GM21576 (cell line): ENCODE results near the gene PPP1R3G.
"Not testable (repeated sequence)": the region's sequence is repeated elsewhere in the genome, so short reads cannot be mapped to it uniquely, and the experiment has no call there.

Experiments
- ATAC-seq: cut with Tn5 transposase; IDR thresholded peaks from one replicate; pipeline ENCODE4 v1.9.1; 2021; ENCODE audit warnings: mild to moderate bottlenecking, moderate library complexity; ENCODE audit not compliant: unreplicated experiment

Gene PPP1R3G

DNA sequence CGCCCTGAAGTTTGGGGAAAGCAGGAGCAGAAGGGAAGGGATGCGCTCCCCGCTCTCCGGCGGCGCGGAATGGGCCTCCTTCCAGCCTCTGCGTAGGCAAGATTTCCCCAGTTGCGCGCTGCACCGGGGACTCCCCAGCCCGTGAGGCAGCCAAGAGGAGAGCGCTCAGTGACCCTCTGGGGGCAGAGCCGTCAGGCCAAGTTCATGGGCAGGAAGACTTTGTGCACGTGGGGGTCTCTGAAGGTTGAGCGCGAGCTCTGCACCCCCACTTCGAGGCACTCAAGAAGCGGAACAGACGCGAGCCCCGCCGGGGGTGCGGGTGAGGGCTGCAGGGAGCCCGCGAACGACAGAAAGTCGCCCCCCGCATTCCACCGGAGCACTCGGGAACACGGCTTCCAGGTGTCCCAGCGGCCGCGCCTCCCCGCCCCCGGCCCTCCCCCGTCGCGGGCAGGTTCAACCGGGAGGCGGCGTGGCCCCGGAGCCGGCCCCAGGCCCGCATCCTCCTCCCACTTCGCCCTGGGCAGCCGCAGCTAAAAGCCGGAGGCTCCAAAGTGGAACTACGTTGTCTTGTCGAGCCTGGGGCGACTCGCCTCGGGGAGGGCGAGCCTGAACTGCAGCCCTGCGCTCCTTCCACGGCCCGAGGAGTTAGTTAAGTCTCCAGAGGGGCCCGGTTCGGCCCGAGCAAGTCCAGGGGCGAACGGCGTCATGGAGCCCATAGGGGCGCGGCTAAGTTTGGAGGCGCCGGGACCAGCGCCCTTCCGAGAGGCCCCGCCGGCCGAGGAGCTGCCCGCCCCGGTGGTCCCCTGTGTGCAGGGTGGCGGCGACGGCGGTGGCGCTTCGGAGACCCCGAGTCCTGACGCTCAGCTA, at the start of gene PPP1R3G:
PPP1R3G (plus strand) TSS at position 561 of the 867 bp plus-strand sequence; CDS start at position 706, 145 bp downstream.
- peak; percentile 49 for ATAC-seq

DNA sequence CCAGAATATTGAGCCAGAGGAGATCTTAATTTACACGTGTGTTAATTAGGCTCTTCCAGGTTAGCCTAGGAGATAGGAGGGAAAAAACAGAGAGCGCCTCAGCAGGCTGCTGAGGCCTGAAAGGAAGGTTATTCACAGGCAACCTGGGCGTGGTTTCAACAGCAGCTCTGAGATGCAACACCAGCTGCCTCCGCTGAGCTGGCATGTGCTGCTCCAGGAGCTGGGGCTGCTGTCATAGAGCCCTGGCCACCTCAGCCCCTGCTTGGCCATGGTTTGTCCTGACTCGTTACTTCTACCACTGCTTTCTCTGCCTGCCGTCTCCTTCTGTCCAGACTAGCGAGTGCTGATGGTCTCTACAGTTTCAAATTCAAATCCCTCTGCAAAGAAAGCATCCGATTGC, 48.9 kb upstream of the PPP1R3G start:
- no peak for ATAC-seq

DNA sequence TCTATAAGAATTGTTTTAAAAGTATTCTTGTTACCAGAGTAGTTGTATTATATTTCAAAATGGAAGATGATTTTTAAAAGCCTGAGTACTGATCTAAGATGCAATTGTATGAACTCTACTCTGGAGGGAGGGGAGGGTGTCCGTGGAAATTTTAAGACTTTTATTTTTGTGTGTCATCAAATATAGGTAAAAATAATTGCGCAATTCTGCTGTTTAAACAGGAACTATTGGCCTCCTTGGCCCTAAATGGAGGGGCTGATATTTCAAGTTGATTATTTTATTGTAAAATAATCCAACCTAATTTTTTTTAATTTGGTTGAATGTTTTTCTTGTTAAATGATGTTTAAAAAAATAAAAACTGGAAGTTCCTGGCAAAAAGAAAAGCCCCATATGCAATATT, 43.2 kb upstream of the PPP1R3G start:
- ATAC-seq = no peak

DNA sequence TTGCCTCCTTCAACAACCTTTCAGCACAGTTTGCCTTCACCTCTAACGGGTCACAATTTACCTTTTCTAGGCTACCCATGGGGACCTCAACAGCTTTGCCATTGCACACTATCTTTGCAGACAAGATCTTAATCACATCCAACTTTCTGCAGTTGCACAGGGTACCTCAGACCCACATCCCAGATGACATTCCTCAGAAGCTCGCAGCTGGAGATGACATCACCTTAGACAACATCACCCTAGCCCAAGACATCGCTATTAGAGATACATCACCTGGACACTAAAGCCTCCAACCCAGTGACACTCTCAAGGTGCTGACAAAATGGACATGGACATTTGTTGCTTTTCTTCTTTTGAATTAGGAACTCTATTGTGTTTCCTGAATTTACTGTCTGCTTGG, 42.7 kb upstream of the PPP1R3G start:
- ATAC-seq = no peak

DNA sequence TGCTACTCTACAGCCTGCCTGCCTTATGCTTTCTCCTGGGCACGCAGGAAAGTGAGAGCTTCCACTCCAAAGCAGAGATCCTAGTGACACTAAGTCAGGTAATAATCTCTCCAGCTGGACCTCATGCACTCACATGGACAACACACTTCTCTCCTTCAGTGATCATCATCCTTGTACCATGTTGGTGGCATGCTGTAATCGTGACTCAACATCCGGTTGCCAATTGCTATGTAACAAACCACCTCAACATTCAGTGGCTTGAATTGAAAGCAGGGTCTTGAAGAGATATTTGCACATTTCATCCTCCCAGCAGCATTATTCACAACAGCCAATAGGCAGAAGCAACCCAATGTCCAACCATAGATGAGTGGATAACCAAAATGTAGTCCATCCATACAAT, 40.3 kb upstream of the PPP1R3G start:
- no peak for ATAC-seq

DNA sequence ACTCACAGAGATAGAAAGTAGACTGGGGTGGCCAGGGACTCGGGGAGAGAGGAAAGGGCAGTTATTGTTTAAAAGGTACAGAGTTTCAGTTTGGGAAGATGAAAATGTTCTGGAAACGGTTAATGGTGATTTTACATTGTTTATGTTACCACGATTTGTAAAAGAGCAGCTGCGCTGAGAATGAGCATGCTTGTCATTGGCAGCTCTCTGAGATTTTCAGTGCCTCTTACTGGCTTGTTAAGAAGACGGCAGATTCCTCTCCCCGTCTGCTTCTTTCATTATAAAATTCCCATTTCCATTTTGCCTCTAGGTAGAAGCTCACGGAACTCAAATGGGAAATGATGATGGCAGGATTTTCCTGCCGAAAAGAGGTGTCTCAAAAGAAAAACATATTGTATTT, 39.7 kb upstream of the PPP1R3G start:
- no peak for ATAC-seq

DNA sequence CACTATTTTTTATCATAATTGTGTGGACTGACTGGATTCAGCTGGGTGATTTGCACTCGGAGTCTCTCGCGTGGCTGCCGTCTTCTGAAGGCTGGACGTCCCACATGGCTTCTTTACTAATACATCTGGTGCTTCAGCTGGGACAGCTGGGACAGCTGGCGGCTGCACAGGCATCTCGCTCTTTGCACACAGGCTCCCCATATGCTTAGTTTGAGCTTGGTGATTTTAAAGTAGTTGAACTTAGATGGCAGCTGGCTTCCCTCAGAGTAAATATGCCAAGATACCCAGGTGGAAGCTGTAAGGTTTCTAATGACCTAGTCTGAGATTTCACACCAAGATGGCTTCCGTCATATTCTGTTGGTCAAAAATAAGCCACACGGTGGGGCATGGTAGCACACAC, 38.7 kb upstream of the PPP1R3G start:
- no peak for ATAC-seq

DNA sequence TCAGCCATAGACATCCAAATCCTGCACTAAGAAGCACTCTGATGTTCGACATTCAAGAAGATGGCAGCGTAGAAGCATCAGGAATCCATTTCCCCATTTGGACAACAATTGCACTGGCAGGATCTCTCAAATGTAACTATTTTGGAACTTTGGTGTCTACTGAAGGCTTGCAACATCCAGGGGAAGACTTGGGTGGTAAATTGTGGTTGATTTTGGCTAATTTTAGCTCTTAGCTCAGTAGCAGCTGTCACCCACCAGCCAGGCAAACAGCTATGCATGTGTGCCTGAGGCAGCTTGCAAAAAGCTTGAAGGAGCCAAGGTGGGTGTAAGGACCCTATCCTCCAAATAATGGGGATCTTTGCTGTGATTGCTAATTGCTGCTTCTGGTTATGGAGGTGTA, 35.1 kb upstream of the PPP1R3G start:
- no peak for ATAC-seq

DNA sequence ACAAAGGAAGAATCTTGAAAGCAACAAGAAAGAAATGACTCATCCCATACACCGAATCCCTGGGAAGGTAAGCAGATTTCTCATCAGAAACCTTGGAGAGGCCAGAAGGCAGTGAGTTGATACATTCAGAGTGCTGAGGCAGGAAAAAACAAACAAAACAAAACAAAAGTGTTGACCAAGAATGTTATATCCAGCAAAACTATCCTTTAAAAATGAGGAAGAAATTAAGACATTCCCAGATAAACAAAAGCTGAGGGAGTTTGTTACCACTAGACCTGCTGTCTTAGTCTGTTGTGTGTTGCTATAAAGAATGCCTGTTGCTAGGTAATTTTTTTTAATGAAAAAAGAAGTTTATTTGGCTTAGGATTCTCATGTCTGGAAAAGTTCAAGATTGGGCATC, 33.7 kb upstream of the PPP1R3G start:
- no peak for ATAC-seq

DNA sequence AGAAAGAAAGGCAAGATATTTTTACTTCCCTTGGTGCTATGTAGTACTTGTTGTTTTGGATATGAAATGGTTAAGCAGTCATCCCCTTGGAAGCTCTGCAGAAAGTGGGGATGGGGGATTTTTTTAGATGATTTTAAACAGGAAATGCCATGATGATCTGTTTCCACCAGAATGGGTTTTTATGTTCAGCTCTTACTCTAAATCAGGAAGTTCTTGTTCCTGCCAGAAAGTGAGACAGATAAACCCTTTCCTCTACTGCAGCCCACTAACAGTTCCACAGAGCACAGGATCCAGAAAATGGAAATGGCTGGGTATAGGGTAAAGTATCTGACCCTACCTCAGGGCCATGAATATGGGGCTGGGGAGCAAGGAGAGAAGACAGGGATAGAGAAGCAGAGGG, 32.1 kb upstream of the PPP1R3G start:
- ATAC-seq = no peak

DNA sequence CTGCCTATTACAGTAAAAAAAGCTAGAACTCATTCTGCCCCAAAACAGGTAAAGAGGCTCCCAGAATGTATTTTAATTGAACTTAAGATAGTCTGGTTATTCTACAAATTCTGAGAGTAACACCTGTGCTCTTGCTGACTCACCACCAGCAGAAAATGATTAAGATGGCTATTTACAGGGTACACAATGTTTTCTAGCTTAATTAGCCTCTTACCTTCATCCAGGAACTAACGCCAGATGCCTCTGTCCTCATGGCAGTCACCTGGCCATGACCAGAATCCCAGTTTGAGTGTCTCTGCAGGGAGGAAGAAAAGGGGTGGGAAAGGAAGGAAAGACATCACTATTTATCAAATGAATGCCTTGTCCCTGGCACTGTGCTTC, 31.3 kb upstream of the PPP1R3G start:
- no peak for ATAC-seq

DNA sequence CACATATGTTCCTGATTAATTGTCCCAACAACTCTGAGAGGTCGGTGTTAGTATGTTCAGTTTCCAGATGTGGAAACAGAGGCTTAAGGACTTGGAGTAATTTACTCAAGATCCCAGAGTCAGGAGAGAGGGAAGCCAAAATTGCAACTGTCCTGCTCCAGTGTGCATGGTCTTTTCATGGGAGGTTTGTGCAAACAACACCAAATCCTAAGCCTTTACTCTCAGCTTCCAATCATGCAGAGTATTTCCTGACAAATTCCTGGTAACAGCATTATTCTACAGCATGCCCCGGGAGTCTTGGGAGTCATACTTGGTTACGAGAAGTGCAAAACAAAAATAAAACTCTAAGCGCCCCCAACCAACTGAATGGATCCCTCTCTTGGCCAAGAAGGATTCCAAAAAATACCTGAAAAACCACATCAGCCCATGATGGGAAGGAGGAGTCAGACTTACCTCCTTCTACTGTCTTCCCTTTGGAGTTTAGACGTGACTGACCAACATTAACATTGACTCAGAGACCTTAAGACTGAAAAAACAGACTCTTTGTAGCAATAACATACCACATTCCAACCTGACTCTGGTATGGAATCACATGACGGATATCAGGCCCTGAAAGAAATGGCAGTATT, 30.8 kb upstream of the PPP1R3G start:
- ATAC-seq = no peak

DNA sequence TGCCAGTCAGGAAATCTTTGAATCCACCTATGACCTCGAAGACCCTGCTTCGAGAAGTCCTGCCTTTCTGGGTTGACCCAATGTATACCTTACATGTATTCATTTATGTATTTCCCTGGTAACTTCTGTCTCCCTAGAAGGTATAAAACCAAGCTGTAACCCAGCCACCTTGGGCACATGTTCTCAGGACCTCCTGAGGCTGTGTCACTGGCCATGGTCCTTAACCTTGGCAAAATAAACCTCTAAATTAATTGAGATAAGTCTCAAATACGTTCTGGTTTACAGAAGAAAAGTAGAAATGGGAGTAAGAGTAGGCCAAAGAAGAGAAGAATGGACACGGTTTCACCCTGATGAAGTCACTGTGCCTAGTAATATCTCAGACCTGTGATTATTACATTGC, 30.0 kb upstream of the PPP1R3G start:
- no peak for ATAC-seq

DNA sequence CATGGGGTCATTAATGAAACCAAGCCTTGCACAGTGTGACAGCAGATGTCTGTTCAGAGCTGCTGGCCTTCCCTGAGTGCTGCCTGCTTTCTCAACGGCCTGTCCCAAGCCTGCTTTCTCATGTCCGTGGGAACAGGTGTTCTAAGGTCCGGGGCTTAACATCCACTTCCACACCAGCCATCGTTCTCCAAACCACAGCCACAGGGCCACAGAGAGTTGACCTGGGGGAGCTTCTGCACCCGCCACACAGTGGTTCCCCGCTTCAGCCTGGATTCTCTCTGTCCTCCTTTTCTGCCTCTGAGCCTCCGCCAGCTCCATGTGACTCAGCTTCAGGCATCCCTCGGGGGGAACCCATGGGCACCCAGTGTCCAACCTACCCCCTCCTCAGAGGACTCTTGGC, 26.9 kb upstream of the PPP1R3G start:
- ATAC-seq = no peak

DNA sequence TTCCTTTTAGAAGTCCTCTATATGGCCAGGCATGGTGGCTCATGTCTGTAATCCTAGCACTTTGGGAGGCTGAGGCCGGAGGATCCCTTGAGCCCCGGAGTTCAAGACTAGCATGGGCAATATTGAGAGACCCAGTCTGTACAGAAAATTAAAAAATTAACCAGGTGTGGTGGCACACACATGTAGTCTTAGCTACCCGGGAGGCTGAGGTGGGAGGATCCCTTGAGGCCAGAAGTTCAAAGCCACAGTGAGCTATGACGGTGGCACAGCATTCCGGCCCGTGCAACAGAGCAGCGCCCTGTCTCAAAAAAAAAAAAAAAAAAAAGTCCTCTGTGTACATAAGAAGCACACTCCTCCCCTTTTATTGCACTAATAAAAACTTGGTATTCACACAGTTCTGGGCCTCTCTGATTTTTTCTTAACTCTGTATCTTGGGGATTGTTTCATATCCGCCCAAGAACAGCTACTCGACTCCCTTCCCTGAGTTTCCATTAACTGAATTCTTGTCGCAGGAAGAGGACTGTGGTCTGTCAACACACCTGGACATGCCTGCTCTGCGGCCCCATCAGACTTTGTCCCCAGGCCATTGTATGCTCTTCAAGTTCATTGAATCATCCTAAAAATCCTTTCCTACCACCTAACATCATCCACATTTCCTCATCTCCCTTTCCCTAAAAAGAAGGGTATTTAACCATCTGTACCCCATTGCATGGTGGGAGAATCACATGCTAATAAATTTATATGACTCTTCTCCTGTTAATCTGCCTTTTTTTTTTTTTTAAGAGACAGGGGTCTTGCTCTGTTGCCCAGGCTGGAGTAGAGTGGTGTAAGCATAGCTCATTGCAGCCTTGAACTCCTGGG, 25.9 kb upstream of the PPP1R3G start:
- no peak for ATAC-seq

DNA sequence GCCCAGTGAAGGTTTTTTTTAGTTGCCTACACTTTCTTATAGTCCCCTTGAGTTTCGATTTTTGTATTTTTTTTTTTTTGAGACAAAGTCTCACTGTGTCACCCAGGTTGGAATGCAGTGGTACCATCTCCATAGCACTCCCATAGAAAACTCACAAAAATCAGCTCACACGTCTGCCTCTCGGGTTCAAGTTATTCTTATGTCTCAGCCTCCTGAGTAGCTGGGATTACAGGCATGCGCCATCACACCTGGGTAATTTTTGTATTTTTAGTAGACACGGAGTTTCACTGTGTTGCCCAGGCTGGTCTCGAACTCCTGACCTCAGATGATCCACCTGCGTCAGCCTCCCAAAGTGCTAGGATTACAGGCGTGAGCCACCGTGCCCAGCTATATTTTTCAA, 24.7 kb upstream of the PPP1R3G start:
- ATAC-seq = not testable (repeated sequence)

DNA sequence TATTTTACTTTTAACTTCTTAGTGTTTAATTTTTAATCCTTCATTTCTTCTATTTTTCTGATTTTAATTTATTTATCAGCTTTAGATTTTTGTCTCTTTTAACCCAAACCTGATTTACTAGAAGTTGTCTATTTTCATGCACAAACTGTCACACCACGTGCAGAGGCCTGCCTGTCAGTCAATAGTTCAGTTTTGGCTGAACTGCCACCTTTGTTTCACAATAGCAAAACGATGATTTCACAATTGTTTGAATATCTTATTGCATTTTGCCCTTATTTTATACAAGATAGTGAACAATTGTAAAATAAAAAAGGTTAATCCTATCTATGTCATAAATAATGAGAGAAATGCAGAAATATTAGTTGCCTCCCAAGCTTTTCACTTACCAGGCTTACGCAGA, 24.0 kb upstream of the PPP1R3G start:
- no peak for ATAC-seq

DNA sequence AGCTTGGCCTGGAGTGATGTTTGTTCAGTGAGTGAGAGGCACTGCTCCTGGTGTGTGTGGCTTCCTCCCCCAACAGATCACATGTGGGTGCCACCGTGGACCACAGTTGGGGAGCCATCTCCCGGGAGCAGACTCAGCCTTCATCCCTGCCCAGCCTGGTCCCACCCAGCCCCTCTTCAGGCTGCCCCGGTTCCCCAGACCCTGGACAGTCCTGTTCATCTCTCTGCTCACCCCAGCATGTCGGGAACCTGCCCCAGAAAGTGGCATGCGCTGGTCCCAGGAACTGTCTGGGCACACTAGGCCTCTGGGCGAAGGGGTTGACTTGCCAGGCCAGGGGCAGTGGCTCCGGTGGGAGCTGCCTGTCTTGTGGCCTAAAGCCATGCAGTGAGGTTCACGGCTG, 21.5 kb upstream of the PPP1R3G start:
- no peak for ATAC-seq

DNA sequence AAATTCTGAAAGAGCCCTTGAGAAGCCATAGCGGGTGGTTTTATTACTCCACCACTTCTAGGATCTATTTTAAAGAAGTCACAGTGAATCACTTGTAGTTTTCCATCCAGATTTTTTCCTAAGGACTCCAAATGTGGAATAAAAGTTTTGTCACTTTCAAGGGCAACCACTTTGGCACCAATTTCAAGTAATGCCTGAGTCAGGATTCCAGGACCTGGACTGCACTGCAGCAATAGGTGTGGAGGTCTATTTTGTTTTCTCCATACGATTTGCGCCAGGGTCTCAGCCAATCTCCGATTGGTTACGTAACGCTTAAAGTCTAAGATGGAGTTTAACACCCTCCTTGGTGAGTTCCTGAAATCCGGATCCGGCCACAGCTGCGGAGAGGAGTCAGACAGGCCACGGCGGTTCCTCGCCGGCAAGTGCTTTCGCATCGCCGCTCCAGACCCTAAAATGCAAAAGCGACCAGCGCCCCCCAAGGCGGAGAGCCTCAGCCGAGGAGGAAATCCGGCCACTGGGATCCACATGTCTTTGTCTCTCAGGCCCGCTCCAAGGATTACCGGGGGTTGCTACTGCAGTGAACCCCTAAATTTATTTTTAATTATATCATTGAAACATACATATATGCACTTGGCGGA, 18.6 kb upstream of the PPP1R3G start:
- ATAC-seq = no peak

DNA sequence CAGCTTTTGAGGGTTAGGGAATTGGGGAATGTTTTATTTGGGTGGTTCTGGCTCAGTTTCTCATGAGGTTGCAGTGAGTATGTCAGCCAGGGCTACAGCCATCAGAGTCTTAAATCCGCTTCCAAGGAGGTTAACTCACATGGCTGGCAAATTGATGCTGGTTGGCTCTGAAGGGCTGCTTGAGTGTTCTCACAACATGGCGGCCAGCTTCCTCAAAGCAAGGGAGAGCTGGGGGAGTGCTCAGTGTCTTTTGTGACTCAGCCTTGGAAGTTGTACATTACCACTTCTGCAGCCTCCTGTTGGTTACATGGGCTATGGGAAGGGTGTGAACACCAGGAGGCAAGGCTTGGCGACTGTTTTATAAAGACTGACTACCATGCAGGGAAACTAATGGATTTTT, 17.8 kb upstream of the PPP1R3G start:
- ATAC-seq = no peak

DNA sequence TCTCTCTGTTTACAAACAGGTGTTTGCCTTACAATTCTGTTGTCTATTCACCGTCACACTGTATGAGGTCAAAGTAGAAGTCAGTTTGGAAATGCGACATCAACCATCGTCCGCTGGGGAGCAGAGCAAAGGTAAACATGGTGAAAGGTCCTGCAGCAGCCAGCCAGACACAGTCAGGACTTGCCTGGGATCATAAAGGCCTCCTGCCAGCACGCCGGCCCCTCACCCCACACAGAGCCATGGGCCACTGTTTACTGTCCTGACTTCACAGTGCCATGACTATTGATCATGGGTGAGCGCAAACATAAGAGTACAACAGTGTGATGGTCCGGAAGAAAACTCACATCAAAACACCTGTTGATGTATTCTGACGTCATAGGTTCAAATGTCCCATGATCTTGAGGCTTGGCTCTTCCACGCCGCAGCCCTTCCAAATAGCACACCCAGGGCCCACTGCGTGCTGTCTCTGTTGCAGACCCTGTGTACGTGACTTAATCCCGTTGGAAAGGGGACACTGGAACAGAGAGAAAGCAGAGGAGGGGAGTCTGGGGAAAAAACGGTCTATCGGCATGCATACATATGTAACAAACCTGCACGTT, 16.9 kb upstream of the PPP1R3G start:
- no peak for ATAC-seq
